LNCAP (cell line): ENCODE data around the gene EFCAB6.

ENCODE experiments used
- TF ChIP-seq, protein P1 (sequence below): fragments of 450-650 bp; IDR thresholded peaks from 2 replicates; pipeline ENCODE4 v1.5.1; 2017; ENCODE audit warnings: mild to moderate bottlenecking

Gene EFCAB6

GRCh38 chr22:43670513-43670912, 141.6 kb downstream of the EFCAB6 start:
- TF ChIP-seq, protein P1, sequence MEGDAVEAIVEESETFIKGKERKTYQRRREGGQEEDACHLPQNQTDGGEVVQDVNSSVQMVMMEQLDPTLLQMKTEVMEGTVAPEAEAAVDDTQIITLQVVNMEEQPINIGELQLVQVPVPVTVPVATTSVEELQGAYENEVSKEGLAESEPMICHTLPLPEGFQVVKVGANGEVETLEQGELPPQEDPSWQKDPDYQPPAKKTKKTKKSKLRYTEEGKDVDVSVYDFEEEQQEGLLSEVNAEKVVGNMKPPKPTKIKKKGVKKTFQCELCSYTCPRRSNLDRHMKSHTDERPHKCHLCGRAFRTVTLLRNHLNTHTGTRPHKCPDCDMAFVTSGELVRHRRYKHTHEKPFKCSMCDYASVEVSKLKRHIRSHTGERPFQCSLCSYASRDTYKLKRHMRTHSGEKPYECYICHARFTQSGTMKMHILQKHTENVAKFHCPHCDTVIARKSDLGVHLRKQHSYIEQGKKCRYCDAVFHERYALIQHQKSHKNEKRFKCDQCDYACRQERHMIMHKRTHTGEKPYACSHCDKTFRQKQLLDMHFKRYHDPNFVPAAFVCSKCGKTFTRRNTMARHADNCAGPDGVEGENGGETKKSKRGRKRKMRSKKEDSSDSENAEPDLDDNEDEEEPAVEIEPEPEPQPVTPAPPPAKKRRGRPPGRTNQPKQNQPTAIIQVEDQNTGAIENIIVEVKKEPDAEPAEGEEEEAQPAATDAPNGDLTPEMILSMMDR: no peak

DNA sequence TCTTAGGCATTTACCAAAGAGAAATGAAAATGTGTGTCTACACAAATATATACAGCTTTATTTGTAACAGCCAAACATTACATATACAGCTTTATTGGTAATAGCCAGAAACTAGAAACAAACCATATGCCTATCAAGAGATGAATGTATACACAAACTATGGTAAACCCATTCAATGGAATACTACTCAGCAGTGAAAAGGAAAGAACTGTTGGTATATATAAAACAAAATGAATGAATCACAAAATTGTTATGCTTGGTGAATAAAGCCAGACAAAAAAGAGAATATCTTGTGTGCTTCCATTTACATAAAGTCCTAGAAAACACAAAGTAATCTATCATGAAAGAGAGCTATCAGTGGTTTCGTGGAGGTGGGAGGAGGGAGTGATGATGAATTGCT, 142.9 kb downstream of the EFCAB6 start:
- TF ChIP-seq, protein P1: no peak

GRCh38 chr22:43667656-43668055, 144.4 kb downstream of the EFCAB6 start:
- TF ChIP-seq, protein P1: no peak

- TF ChIP-seq, protein P1: no peak
These were observed 145.6 kb downstream of the EFCAB6 start for GRCh38 chr22:43666457-43666856.

DNA sequence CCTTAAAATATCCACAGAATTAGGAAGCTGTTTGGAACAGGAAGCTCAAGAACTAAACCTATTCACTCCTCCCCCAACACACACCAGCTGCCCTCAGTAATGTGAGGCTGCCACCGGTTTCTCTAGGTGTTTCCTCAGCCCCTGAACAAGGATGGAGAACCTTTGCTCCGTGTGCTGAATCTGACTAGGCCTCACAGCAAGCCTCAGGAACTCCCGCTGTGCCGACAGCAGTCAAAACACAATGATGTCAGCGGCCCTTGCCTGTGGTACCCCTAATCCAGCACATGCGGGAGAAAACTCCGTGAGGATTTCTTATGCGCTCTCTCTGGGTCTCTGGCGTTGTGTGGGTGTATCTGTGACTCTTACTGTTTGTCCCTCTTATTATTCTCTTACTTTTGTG, 153.3 kb downstream of the EFCAB6 start:
- TF ChIP-seq, protein P1: no peak

DNA sequence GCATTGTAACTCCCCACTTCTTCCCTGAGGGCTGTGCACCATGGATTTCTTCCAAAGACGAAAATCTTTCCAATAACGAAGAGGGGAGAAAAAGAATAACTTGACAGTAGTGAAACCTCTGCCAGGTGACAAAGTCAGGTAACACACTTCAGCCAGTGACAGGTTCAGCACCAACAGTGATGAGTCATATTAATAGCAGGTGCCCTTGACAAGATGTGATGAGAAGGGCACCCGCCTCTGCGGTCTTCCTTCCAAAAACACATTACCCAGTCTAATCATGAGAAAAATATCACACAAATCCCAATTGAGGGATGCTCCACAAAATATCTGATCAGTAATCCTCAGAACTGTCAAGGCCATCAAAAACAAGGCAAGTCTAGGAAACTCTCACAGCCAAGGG, 157.8 kb downstream of the EFCAB6 start:
- TF ChIP-seq, protein P1: no peak

DNA sequence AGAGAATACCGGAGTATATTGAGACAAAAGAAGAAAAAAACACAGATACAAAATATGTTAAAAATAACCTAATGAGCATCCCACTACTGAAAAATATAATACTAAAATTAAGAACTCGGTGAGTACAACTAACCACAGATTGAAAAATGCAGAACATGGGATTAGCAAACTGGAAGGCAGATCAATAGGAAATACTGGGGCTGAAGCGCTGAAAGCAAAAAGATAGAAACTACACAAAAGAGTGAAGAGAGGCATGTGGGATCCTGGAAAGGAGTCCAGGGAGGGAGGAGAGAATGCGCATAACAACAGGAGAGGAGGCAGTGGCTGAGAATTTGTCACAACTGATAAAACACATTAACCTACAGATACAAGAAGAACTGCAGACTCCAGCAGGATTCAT, 159.3 kb downstream of the EFCAB6 start:
- TF ChIP-seq, protein P1: no peak

DNA sequence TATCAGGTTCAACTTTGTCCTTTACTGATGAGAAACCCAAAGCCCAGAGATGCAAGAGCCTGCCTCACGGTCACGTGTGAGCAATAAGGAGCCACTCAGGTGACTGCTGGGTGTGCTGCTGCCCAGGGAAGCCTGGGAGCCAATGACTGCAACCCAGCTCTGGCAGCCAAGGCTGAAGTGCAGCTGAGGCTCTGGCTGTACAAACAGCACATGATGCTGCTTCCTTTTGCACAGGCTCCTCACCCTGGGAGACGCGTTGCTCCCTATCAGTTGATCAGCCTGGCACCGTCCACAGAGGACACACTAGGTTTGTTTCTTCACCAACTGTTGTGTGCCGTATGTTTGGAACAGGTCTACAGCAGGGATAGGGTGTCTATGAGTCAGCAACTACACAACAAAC, 168.7 kb downstream of the EFCAB6 start:
- TF ChIP-seq, protein P1: no peak
